HG03354 (cell line): ENCODE results near the gene ZNF585A.

Experiments
- ATAC-seq: cut with Tn5 transposase; IDR thresholded peaks from one replicate; pipeline ENCODE4 v1.9.1; 2021; ENCODE audit warnings: mild to moderate bottlenecking; ENCODE audit not compliant: unreplicated experiment, poor library complexity, severe bottlenecking

Gene ZNF585A

GRCh38 chr19:37098570-37098969 is 73.9 kb downstream of the ZNF585A start:
- no peak for ATAC-seq

GRCh38 chr19:37095859-37096258 is 76.6 kb downstream of the ZNF585A start:
- no peak for ATAC-seq
